ENCODE data around the gene ZEB2. TPM values are rescaled to one million over a fixed set of nuclear protein-coding genes. Genes with fewer than 3 reads are reported as not detected.

The ZEB2 gene
- total and polyA plus RNA-seq, 12 donors = 17.2 to 99.5 (median 83.0) TPM

DNA sequence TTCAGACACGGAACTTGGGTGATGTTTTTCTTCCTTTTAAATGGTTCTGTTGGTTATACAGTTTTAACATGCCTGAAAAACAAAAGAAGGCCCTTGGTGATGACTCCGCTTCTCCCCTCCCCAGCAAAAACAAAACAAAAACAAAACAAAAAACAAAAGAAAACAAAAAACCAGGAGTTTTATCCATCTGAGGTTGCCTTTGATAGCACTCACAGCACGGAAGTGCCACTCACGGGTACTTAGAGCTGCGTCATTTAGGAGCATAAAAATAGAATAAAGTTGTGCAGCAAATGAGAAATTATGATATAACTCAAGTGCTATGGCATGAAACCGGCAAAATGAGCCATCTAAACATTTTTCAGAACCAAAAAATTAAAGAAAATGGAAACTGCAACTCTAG lies 57.7 kb downstream of the ZEB2 start:
- intact Hi-C loops (cut with DNase I) = loop anchor here in 2 of 10 donors (5.0 kb wide), 1 partner anchor 50 kb away; no protein-coding TSS in a partner anchor
- TF ChIP-seq, protein P1, sequence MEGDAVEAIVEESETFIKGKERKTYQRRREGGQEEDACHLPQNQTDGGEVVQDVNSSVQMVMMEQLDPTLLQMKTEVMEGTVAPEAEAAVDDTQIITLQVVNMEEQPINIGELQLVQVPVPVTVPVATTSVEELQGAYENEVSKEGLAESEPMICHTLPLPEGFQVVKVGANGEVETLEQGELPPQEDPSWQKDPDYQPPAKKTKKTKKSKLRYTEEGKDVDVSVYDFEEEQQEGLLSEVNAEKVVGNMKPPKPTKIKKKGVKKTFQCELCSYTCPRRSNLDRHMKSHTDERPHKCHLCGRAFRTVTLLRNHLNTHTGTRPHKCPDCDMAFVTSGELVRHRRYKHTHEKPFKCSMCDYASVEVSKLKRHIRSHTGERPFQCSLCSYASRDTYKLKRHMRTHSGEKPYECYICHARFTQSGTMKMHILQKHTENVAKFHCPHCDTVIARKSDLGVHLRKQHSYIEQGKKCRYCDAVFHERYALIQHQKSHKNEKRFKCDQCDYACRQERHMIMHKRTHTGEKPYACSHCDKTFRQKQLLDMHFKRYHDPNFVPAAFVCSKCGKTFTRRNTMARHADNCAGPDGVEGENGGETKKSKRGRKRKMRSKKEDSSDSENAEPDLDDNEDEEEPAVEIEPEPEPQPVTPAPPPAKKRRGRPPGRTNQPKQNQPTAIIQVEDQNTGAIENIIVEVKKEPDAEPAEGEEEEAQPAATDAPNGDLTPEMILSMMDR (IDR thresholded peaks at IDR 0.05) = no peak
- Histone ChIP-seq H3K9me3 (no peaks in the 10 kb centered on the region), H3K4me1 (peaks cover 0 to 78% (median 59%) of the 10 kb centered on the region in 9 donors), H3K27ac (peak overlapping the region in 9 of 10 donors; percentile 40 to 77 (median 69)), H3K4me3 (peak overlapping the region in 1 of 10 donors; percentile 3), H3K36me3 (peaks cover 0 to 23% (median 0%) of the 10 kb centered on the region in 9 donors), H3K27me3 (no peaks in the 10 kb centered on the region)
- whole genome bisulfite sequencing, 2 donors = 45 to 52% methylated on average over 6 of the region's 6 CpGs
- no peak for DNase-seq
- peak in 5 of 8 donors; percentile 30 to 71 (median 59) for ATAC-seq

DNA sequence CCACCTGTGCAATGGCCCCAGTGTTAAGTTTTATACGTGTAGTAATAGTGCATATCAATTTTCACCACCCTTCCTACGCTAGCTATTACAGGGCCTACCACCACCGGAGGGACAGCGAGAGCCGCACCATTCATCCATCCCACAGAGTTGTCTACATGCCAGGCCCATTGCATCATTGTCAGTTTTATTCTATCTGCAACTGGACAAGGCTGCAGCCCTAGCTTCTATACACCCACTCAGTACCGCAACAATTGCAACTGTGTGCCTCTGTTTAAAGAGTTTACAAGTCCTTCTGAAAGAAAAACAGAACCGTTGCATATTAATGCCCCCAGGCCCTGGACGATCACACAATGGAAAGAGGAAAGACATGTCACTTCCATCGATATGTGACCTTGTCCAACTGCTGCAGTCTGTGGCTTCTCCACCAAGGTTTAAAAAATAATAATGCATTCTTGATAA lies 58.6 kb downstream of the ZEB2 start:
- Histone ChIP-seq H3K27ac (peak overlapping the region in 9 of 10 donors; percentile 40 to 77 (median 69)), H3K4me1 (peaks cover 0 to 85% (median 68%) of the 10 kb centered on the region in 9 donors), H3K4me3 (peak overlapping the region in 1 of 10 donors; percentile 0), H3K36me3 (peaks cover 0 to 16% (median 0%) of the 10 kb centered on the region in 9 donors), H3K27me3 (no peaks in the 10 kb centered on the region), H3K9me3 (no peaks in the 10 kb centered on the region)
- intact Hi-C loops (cut with DNase I) = loop anchor here in 2 of 10 donors (5.0 kb wide), 1 partner anchor 51 kb away; no protein-coding TSS in a partner anchor
- 21 to 36% methylated on average over 9 of the region's 9 CpGs for WGBS, 2 donors
- peak in 1 of 2 donors; percentile 79 for DNase-seq
- TF ChIP-seq, protein P1 (IDR thresholded peaks at IDR 0.05) = peak in 3 of 9 donors; percentile 31 to 43 (median 35)
- ATAC-seq = peak; percentile 69 to 92 (median 86)

DNA sequence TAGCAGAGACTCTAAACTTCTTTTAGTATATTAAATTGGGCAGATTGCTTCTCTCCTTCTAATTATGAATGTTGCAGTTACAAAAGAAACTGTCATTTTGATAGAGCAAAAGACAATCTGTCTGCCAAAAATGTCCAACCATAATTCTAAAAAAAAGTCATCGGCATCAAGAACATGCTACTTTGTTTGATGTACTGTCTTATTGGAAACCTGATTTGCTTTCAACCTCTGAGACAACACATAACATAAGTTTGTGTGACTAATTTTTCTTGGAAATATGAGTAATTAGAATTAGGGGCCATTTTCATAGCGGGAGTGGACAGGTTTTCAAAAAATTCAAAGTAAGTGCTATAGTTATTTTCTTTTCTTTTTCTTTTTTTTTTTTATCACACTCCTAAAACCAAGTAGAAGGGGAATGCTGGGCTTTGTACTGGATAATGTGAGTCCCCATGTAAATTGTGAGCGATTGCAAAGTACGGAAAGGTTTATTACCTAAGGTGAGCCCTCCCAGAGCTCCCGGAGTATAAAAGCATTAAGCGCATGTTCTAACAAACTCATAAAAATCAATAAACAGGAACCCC lies 59.1 kb downstream of the ZEB2 start:
- Histone ChIP-seq H3K27ac (peak overlapping the region in 8 of 10 donors; percentile 41 to 77 (median 70)), H3K4me3 (no peak overlapping the region), H3K4me1 (peaks cover 0 to 90% (median 74%) of the 10 kb centered on the region in 9 donors), H3K27me3 (no peaks in the 10 kb centered on the region), H3K36me3 (peaks cover 0 to 16% (median 0%) of the 10 kb centered on the region in 9 donors), H3K9me3 (no peaks in the 10 kb centered on the region)
- DNase-seq = no peak
- intact Hi-C loops (cut with DNase I) = loop anchor here in 2 of 10 donors (5.0 kb wide), 1 partner anchor 51 kb away; no protein-coding TSS in a partner anchor
- WGBS, 2 donors = 82 to 90% methylated on average over 6 of the region's 6 CpGs
- TF ChIP-seq, protein P1 (IDR thresholded peaks at IDR 0.05) = no peak
- ATAC-seq = no peak

DNA sequence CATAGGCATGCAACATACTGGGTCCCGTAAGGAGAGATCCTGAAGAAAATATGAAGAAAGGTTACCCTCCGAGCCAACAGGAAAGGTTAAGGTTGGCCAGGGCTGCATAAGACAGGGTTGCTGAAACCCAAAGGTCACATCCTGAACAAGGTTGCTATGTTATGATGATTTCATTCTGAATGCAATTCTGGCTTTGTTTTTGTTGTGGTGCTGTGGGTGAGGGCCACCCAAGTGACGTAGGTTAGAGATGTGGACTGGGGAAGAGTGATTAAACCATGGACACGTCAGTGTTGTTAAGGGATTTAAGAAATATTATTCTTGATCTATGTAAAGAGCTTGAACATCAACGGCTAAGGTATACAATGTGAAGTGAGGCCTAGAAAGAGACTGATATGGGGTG lies 60.0 kb downstream of the ZEB2 start:
- peaks cover 0 to 16% (median 0%) of the 10 kb centered on the region in 9 donors for H3K36me3 ChIP-seq
- intact Hi-C loops (cut with DNase I) = loop anchor here in 8 of 10 donors (5.0 to 10.0 kb wide), 5 partner anchors 42 to 55 kb away; no protein-coding TSS in a partner anchor
- H3K27me3 ChIP-seq = no peaks in the 10 kb centered on the region
- peaks cover 0 to 99% (median 81%) of the 10 kb centered on the region in 9 donors for H3K4me1 ChIP-seq
- no peaks in the 10 kb centered on the region for H3K9me3 ChIP-seq
- ATAC-seq (peak; percentile 8 to 76 (median 38)), DNase-seq (no peak)
- H3K27ac ChIP-seq = peak overlapping the region in 9 of 10 donors; percentile 41 to 77 (median 69)
- TF ChIP-seq, protein P1 (IDR thresholded peaks at IDR 0.05) = no peak
- 42 to 47% methylated on average over 5 of the region's 5 CpGs for WGBS, 2 donors
- H3K4me3 ChIP-seq = peak overlapping the region in 1 of 10 donors; percentile 1
